A549 (cell line): ENCODE measurements around the gene DMPK.

Experiments used
- CBX2 ChIP-seq: fragments of 200-600 bp; sonication (generic); IDR thresholded peaks from 2 replicates; pipeline ENCODE4 v1.6.1; 2016; ENCODE audit warnings: low read depth, mild to moderate bottlenecking, borderline replicate concordance
- CEBPB ChIP-seq, 2 experiments: fragments of >200 bp in 1 of 2; sonication (Bioruptor Twin) in 1 of 2; formaldehyde crosslinking in 1 of 2; IDR thresholded peaks; 2 replicates each; pipeline ENCODE4 v1.6.1; 2012 to 2016
- CHD2 ChIP-seq: fragments of 150-350 bp; IDR thresholded peaks from 2 replicates; pipeline ENCODE4 v1.6.1; 2014; ENCODE audit warnings: low read length; ENCODE audit not compliant: partially characterized antibody
- CTCF ChIP-seq: fragments of >200 bp; sonication (Bioruptor Twin); formaldehyde crosslinking; IDR thresholded peaks from 3 replicates; pipeline ENCODE4 v1.5.1; 2016
- EP300 ChIP-seq, 2 experiments: fragments of >200 bp; sonication (Bioruptor Twin); formaldehyde crosslinking; IDR thresholded peaks; 2 replicates in 1 of 2; 3 replicates in 1 of 2; pipeline ENCODE4 v1.6.1; 2016 to 2017
- FOSL2 ChIP-seq, 2 experiments: fragments of 450-650 bp in 1 of 2; fragments of >200 bp in 1 of 2; sonication (Bioruptor Twin) in 1 of 2; formaldehyde crosslinking; IDR thresholded peaks; 2 replicates each; pipeline versions ENCODE4 v1.5.0 to v1.6.1; 2016 to 2020; ENCODE audit warnings: mild to moderate bottlenecking in 1 of 2, moderate library complexity in 1 of 2
- PHF8 ChIP-seq: fragments of 200-600 bp; sonication (generic); IDR thresholded peaks from 2 replicates; pipeline ENCODE4 v1.6.1; 2016; ENCODE audit warnings: low read depth, mild to moderate bottlenecking, antibody characterized with exemption, moderate library complexity, borderline replicate concordance
- POLR2A ChIP-seq: IDR thresholded peaks from 2 replicates; pipeline ENCODE4 v1.6.1; 2012; ENCODE audit warnings: mild to moderate bottlenecking, low read length
- RCOR1 ChIP-seq: fragments of 150-350 bp; IDR thresholded peaks from 2 replicates; pipeline ENCODE4 v1.6.1; 2014; ENCODE audit warnings: antibody characterized with exemption, low read length, low read depth
- REST ChIP-seq: fragments of 200-600 bp; sonication (generic); IDR thresholded peaks from 2 replicates; pipeline ENCODE4 v1.6.1; 2016; ENCODE audit warnings: antibody characterized with exemption, mild to moderate bottlenecking, moderate library complexity
- SREBF2 ChIP-seq: fragments of 450-650 bp; IDR thresholded peaks from 2 replicates; pipeline ENCODE4 v1.6.1; 2014; ENCODE audit warnings: mild to moderate bottlenecking, moderate library complexity
- TP53 ChIP-seq: fragments of 250-450 bp; sonication (Bioruptor Pico); IDR thresholded peaks from 2 replicates; pipeline ENCODE4 v1.5.0; 2021; ENCODE audit warnings: mild to moderate bottlenecking, moderate library complexity
- TF ChIP-seq, protein P1 (sequence below): fragments of 450-650 bp; IDR thresholded peaks from 2 replicates; pipeline ENCODE4 v1.6.1; 2014; ENCODE audit warnings: antibody characterized with exemption

DNA sequence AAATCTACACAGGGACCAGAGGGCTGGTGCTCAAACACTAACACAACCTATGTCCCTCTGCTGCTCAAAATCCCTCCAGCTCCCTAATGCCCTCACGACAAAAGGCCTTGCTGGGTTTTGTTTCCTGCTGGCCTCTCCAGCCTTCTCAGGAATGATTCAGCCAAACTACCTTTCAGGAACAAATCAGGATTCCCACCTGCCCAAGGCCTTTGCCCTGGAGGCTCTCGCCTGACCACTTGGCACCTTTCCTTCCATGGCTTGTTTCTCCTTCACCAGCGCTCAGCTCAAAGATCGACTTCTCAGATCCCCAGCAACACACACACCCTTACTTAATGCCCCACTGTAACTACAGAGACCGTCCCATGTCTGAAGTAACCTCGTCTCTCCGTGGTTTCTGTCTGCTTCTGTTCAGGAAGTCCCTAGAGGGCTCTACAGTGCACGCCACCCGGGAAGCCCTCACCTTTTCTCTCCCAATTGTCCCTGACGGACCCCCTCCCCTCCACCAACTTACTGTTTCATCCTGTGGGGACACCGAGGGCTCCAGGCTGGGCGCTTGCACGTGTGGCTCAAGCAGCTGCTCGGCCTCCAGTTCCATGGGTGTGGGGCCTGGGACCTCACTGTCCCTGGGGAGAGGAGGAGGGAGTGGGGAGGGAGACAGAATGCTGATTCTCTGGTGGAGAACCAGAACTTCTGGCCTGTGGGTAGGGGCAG, 10.0 kb downstream of the DMPK start:
- TF ChIP-seq REST: no peak
- TF ChIP-seq CEBPB (IDR thresholded peaks at IDR 0.05): no peak
- no peak for TF ChIP-seq CTCF
- TF ChIP-seq CBX2: no peak
- no peak for TF ChIP-seq FOSL2 (IDR thresholded peaks at IDR 0.05)
- no peak for TF ChIP-seq FOSL2 (CRISPR knock-in tag; IDR thresholded peaks at IDR 0.05)
- TF ChIP-seq, protein P1, sequence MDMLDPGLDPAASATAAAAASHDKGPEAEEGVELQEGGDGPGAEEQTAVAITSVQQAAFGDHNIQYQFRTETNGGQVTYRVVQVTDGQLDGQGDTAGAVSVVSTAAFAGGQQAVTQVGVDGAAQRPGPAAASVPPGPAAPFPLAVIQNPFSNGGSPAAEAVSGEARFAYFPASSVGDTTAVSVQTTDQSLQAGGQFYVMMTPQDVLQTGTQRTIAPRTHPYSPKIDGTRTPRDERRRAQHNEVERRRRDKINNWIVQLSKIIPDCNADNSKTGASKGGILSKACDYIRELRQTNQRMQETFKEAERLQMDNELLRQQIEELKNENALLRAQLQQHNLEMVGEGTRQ: no peak
- TF ChIP-seq TP53 (CRISPR knock-in tag): no peak
- no peak for TF ChIP-seq POLR2A
- TF ChIP-seq PHF8: no peak
- TF ChIP-seq SREBF2: no peak
- no peak for TF ChIP-seq RCOR1
- TF ChIP-seq CHD2: no peak
- TF ChIP-seq EP300 (IDR thresholded peaks at IDR 0.05): no peak
